ENCODE measurements around the gene MRPL33. TPM values are rescaled to one million over a fixed set of nuclear protein-coding genes. Genes with fewer than 3 reads are reported as not detected.

Gene MRPL33
- total RNA-seq, 4 donors from 2014 or later: 72.1 to 138 (median 82.6) TPM

- no peak for TF ChIP-seq CTCF (IDR thresholded peaks at IDR 0.05; ENCODE audit: low read depth)
Observed at GRCh38 chr2:27772804-27773203, 1.3 kb downstream of the MRPL33 start.

- TF ChIP-seq CTCF (IDR thresholded peaks at IDR 0.05; ENCODE audit: low read depth): no peak
Observed at GRCh38 chr2:27773959-27774358, 2.4 kb downstream of the MRPL33 start.

- no peak for TF ChIP-seq CTCF (IDR thresholded peaks at IDR 0.05; ENCODE audit: low read depth)
Observed at GRCh38 chr2:27776097-27776496, 4.6 kb downstream of the MRPL33 start.

GRCh38 chr2:27776696-27777095 lies 5.2 kb downstream of the MRPL33 start:
- no peak for TF ChIP-seq CTCF (IDR thresholded peaks at IDR 0.05; ENCODE audit: low read depth)

GRCh38 chr2:27779417-27780055 lies 8.0 kb downstream of the MRPL33 start:
- TF ChIP-seq CTCF (IDR thresholded peaks at IDR 0.05; ENCODE audit: low read depth): no peak

GRCh38 chr2:27781496-27781895 lies 10.0 kb downstream of the MRPL33 start:
- TF ChIP-seq CTCF (IDR thresholded peaks at IDR 0.05; ENCODE audit: low read depth): no peak

- no peak for TF ChIP-seq CTCF (IDR thresholded peaks at IDR 0.05; ENCODE audit: low read depth)
Observed at GRCh38 chr2:27782701-27783100, 11.2 kb downstream of the MRPL33 start.
